GM10847 (cell line): Measurements from ENCODE around the gene CACHD1.

ENCODE experiments used
- POLR2A ChIP-seq: IDR thresholded peaks from 2 replicates; pipeline ENCODE4 v1.6.1; 2011; ENCODE audit not compliant: insufficient read length; ENCODE audit errors: extremely low read depth

Gene CACHD1

GRCh38 chr1:64545118-64545843 is 75.4 kb downstream of the CACHD1 start:
- TF ChIP-seq POLR2A, result no peak

GRCh38 chr1:64546013-64546412 is 76.1 kb downstream of the CACHD1 start:
- no peak for TF ChIP-seq POLR2A

- no peak for TF ChIP-seq POLR2A
Observed at GRCh38 chr1:64549464-64550239, 79.7 kb downstream of the CACHD1 start.

- TF ChIP-seq POLR2A, result no peak
Observed at GRCh38 chr1:64550510-64550909, 80.6 kb downstream of the CACHD1 start.

- TF ChIP-seq POLR2A, result no peak
Observed at GRCh38 chr1:64550946-64551605, 81.1 kb downstream of the CACHD1 start.

GRCh38 chr1:64553285-64553684 is 83.4 kb downstream of the CACHD1 start:
- TF ChIP-seq POLR2A, result no peak

- no peak for TF ChIP-seq POLR2A
Observed at GRCh38 chr1:64555947-64556346, 86.0 kb downstream of the CACHD1 start.

- no peak for TF ChIP-seq POLR2A
Observed at GRCh38 chr1:64561993-64562392, 92.1 kb downstream of the CACHD1 start.

- TF ChIP-seq POLR2A, result no peak
Observed at GRCh38 chr1:64563958-64564565, 94.1 kb downstream of the CACHD1 start.

GRCh38 chr1:64564891-64565290 is 95.0 kb downstream of the CACHD1 start:
- no peak for TF ChIP-seq POLR2A

GRCh38 chr1:64567426-64568170 is 97.7 kb downstream of the CACHD1 start:
- no peak for TF ChIP-seq POLR2A

GRCh38 chr1:64568171-64568450 is 98.2 kb downstream of the CACHD1 start:
- TF ChIP-seq POLR2A, result no peak

- TF ChIP-seq POLR2A, result no peak
Observed at GRCh38 chr1:64569411-64569810, 99.5 kb downstream of the CACHD1 start.

GRCh38 chr1:64570267-64570855 is 100.4 kb downstream of the CACHD1 start:
- TF ChIP-seq POLR2A, result no peak
